GM19025 (cell line): ENCODE measurements around the gene PRAF2.

Experiments used
- ATAC-seq: cut with Tn5 transposase; IDR thresholded peaks from one replicate; pipeline ENCODE4 v1.9.1; 2021; ENCODE audit warnings: mild to moderate bottlenecking, low read depth, moderate library complexity; ENCODE audit not compliant: unreplicated experiment

PRAF2 gene, protein sequence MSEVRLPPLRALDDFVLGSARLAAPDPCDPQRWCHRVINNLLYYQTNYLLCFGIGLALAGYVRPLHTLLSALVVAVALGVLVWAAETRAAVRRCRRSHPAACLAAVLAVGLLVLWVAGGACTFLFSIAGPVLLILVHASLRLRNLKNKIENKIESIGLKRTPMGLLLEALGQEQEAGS

DNA sequence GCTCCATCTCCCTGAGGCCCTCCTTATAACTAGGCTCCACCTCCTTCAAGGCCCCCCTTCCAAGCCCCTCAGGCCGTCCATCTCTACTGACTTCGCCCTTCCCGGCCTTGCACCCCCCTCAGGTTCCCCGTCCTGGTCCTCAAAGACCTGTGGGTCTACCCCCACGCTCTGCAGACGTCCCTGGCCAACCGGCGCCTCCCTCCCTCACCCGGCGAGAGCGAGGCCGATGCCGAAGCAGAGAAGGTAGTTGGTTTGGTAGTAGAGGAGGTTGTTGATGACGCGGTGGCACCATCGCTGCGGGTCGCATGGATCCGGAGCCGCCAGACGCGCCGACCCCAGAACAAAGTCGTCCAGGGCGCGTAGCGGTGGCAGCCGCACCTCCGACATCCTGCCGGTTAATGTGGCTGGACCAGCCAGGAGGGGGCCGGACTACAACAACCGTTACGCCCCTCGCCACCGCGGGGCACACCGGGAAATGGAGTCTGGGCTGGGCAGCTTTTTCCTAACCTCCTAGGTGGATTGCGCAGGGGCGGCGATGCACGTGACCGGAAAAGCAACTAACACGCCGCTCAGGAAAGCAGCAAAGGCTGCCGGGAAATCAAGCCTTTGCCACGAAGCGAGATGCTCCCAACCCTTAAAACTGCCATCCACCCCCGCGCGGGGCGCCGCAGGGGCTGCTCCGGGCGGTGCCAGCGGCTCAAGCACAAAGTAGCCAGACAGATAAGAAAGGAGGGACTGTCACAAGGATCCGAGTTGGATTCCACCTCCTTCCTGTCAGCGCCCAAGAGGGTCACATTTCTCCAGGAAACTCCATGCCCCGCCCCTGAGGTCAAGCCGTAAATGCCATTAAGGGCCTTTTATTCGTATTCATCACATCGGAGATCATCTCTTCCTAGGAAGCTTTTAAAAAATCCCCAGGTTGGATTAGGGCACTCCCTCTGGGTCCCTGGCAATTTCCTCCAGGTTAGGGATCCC is at the start of gene PRAF2:
Gene PRAF2 (minus strand): TSS at position 402 of the 975 bp plus-strand sequence. CDS start 15 bp downstream, at position 387.
- peak; percentile 87 for ATAC-seq

DNA sequence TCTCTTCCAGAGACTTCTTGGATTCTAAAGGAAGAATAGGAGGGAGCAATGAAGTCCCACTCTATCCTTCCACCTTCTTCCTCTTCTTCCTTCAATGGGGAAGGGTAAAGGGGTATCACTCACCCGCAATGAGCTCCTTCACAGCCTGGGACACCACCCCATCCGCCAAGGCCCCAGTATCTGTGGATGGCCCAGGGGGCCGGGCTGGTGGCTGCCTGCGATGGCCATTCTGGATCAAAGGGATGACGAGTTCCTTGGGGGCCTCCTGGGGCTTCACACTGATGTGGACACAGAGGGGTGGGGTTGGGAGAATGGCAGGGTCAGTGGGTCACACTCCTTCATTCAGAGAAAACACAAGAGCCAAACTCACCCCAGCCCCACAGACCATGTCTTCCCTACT is 48.7 kb upstream of the PRAF2 start:
- no peak for ATAC-seq

DNA sequence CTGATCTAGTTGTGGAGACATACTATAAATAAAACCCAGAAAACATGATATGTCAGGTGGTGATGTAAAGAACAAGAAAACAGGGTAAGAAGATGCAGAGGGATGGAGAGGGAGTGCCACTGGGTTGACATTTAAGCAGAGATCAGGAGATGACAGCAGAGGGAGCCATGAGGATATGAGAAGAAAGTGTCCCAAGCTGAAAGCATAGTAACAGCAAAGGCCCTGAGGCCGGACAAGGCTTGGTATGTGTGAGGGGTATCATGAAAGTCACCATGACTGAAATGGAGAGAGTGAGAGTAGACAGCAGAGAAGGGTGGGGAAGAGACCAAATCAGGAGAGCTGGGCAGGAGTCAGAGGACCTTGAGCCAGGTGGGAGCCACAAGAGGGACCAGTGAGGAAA is 46.3 kb upstream of the PRAF2 start:
- ATAC-seq: no peak

DNA sequence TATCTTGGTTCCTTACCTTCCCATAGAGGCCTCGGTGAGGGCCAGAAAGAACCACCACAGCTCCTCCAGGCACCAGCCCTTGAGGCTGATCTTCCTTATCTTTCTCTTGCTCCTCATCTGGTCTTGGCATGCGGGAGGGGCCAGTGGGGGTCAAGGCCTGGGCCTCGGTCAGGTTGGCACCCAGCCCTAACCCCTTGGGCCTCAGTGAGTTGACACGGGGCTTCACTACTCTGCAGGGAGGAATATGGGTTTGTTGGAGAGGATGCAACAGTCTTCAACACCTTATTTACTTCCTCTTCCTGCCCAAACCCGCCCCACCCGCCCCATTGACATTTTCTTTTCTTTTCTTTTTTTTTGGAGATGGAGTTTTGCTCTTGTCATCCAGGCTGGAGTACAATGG is 43.8 kb upstream of the PRAF2 start:
- ATAC-seq: no peak

DNA sequence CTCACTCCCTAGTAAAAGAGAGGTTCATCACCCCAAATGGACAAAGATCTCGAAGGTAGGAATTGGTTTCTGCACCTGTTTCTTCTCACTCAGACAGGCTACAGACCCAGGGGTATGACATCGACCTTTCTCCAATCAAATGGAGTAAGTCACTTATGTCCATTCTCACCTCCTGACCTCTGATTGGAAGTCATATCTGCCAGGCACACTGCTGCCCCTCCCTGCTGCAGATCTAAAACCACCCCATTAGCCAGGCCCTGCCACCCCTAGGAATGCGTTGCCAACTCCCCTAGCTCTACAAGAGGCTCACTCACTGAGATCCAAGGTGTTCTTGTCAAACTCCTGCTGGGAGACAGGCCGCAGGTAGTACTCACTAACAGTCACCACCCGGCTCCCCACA is 42.9 kb upstream of the PRAF2 start:
- no peak for ATAC-seq

DNA sequence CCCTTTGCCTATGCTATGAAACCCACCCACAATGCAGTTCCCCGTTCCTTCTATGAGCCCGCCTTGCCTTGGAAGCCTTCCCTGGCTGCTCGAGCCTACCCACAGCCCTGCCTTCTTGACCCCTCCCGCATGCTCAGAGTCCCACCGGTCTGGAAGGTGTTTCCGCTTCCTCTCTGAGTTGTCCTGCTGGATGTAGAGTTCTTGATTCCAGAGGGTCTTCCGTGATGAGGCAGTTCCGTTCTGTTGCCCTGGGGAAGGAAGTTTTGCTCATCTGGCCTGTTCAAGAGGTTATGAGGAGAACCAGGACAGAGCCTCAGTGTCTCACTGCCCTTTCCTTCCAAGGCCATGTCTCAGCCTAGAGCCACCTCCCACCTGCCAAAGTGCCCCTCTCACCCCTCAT is 42.3 kb upstream of the PRAF2 start:
- no peak for ATAC-seq

DNA sequence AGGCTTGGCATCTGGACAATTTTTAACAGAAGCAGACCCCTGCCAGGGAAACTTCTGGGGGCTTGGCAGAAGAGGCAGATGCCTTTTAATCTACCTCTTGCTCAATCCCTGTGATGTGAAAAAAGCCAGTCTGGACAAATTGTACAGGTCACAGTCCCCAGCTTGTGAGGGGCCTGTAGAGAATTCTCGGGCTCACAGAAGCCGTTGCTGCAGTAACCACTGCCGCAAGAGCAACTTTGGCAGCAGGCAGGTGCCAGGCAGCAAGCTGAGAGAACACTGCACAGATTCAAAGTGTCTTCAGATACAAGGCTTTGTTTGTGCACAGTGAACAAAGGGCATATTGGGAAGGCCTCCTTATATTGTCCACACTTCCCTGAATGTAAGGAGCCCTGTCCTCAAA is 38.0 kb upstream of the PRAF2 start:
- no peak for ATAC-seq

DNA sequence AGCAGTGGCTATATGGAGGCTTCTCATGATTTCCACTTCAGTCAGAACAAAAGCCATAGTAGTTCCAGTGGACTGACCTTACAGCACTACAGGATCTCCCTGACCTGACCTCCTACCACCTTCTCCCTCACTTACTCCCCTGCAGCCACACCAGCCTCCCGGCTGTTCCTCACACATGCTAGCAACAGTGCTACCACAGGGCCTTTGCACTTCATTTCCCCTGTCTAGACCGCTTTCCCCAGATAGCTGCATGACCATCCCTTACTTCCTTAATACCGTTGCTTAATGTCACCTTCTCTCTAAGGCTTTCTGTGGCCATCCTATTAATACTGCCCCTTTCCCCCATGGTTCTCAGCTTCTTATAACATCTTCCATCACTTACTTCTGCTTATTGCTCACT is 36.6 kb upstream of the PRAF2 start:
- ATAC-seq: no peak

DNA sequence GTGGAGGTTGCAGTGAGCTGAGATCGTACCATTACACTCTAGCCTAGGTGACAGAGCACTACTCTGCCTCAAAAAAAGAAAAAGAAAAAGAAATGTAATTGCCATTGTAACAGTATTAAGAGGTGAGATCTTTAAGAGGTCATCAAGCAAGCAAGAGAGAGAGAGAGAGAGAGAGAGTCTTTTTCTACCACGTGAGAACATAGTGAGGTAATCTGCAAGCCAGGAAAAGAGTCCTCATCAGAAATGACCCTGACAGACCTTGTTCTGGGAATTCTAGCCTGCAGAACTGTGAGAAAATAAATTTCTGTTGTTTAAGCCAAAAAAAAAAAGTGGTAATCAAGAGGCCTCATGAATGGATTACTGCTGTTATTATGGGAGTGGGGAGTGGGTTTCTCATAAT is 34.8 kb upstream of the PRAF2 start:
- no peak for ATAC-seq

DNA sequence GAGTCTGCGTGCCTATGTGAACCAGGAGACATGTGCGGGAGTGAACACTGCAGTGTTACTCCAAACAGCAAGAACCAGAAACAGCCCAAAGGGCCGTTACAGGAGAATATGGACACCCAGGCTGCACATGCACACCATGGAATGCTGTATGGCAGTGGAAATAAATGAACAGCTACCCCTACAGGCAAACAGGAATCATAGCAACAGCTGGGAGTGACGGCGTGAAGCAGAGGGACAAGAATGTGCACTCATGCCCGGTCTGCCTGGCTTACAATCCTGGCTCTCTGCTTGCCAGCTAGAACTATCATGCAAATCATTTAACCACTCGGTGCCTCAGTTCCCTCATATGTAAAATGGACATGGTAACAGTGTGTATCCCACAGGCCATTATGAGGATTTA is 33.1 kb upstream of the PRAF2 start:
- ATAC-seq: no peak

DNA sequence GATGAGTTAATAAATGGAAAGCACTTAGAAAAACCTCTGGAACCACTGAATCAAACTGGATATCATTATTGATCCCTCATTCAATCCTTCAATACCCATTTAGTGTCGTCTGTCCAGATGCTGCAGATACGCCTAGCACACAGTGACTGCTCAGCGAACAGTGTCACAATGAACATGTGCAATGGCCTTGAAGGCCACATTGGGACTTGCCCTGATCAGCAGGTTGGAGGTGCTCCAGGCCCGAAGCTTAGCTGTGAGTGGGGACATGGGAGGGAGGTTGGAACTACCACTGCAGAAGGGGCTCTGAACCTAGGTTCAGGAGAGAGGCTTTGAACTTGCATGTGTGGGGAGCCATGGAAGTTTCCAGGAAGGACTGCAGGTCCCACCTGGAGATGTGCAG is 32.5 kb upstream of the PRAF2 start:
- no peak for ATAC-seq

DNA sequence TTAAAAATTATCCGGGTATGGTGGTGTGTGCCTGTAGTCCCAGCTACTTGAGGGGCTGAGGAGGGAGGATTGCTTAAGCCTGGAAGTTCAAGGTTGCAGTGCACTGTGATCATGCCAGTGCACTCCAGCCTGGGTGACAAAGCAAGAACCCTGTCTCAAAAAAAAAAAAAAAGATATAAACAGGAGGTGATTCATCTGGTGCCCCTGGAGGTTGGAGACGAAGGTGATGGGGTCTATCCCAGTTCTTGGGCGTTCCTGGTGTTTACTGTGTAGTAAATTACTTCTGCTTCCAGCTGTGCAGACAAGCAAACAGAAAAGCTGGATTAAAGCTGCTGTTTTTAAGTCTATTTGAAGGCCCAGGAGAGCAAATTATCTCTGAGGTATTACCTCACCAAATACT is 29.8 kb upstream of the PRAF2 start:
- ATAC-seq: no peak

DNA sequence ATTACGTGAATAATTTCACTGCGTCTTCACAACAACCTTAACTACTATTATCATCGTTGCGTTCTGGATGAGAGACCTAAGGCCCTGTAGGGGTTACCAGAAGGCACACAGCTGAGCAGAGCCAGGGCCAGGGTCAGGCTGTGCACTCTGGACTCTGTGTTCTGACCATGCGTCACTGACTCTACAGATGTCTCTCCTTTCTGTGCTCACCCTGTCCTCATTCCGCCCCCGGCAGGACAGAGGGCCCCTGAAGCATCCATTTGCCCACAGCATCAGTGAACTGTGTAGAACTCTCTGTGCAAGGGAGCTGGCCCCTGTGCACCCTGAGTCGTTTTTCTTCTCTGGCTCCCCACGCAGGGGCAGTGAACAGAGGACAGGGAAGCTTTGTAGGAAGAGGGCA is 28.4 kb upstream of the PRAF2 start:
- no peak for ATAC-seq

DNA sequence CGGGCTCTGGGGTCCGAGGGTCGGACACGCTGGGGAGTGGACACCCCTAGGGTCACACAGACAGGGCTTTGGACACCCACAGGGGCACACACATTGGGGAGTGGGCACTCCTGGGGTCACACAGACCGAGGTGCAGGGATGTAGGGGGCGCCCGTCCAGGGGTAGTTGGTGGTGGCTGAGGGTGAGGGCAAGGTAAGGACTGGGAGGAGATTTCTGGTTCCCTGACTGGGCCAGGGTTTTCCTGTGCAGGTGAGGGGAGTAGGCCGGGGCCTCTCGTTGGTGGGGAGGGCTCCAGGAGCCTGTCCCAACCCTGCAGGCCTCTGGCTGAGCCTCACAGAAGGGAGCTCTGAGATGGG is 27.8 kb upstream of the PRAF2 start:
- no peak for ATAC-seq

DNA sequence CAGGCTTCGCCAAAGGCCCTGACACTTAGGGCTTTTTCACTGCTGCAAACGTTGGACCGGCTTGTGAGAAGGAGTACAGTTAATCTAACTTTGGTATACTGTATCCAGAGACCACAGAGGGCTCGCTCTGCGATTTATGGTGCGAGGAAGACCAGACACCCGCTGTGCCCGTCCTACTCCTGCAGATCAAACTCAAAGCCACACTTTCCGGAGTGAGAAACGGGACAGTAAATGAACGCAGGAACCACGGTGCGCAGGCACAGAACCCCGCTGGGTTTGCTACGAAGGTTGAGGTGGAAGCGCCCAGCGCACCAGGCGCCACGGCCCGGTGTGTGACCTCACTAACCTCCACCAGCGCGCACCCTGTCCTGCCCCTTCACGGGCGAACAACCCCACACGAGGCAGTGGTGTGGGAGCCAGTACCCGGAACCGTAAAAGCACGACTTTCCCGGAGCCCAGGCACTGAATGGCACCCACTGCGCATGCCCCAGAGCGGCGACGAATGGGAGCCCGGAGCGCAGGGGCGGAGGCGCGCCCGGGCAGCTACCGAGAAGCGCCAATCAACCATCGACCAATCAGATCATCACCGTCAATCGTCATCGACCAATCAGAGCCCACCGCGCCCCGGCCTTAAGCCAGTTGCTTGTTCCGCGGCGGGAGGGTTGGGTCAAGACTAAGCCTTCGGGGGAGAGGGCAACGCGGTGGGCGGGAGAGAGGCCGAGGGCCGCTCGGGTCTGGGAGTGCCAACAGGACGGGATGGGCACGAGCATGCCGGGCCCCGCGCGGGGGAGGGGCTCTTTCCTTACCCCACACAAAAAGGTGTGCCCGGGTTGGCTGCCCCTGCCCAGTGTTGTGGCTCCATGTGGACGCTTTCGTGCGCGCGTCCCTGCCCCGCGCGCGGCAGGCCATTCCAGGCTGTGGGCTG is 27.2 kb upstream of the PRAF2 start:
- ATAC-seq: peak; percentile 93

DNA sequence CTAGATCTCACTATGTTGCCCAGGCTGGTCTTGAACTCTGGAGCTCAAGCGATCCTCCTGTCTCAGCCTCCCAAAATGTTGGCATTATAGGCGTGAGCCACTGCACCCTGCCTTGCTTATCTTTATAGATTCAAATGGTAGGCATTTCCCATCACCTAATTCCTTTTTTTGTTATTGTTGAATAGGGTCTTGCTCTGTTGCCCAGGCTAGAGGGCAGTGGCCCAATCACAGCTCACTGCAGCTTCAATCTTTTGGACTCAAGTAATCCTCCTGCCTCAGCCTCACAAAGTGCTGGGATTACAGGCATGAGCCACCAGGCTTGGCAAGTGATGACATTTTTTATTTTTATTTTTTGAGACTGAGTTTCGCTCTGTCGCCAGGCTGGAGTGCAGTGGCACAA is 22.6 kb upstream of the PRAF2 start:
- ATAC-seq: no peak

DNA sequence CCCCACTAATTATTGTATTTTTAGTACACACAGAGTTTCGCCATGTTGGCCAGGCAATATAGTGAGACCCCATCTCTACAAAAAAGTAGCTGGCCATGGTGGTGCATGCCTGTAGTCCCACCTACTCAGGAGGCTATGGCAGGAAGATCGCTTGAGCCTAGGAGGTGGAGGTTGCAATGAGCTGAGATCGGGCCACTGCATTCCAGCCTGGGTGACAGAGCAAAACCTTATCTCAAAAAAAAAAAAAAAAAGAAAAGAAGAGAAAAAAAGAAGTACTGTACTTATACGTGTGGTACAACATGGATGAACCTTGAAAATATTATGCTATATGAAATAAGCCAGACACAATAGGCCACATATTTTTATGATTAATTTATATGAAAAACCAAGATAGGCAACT is 15.8 kb upstream of the PRAF2 start:
- ATAC-seq: no peak

DNA sequence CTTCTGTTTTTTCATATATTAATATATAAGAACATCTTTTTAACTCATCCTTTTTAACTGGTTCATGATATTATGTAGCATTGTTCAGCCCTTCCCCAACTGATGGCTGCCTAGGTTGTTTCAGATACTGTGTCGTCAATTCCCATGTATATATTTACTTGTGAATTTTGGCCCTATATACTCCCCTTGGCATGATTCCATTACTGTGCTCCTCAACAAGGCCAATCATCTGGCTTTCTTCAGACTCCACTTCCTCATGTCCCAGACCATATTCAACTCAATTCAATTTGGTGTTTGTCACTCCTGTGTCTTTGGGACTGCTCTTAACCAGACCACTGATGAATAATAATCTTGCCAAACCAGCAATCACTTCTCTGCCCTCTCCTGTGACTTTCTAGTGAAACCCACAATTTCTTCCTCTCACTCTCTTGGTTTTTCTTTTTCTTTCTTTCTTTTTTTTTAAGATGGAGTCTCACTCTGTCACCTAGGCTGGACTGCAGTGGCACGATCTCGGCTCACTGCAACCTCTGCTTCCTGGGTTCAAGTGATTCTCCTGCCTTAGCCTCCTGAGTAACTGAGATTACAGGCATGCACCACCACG is 8.6 kb upstream of the PRAF2 start:
- ATAC-seq: no peak

DNA sequence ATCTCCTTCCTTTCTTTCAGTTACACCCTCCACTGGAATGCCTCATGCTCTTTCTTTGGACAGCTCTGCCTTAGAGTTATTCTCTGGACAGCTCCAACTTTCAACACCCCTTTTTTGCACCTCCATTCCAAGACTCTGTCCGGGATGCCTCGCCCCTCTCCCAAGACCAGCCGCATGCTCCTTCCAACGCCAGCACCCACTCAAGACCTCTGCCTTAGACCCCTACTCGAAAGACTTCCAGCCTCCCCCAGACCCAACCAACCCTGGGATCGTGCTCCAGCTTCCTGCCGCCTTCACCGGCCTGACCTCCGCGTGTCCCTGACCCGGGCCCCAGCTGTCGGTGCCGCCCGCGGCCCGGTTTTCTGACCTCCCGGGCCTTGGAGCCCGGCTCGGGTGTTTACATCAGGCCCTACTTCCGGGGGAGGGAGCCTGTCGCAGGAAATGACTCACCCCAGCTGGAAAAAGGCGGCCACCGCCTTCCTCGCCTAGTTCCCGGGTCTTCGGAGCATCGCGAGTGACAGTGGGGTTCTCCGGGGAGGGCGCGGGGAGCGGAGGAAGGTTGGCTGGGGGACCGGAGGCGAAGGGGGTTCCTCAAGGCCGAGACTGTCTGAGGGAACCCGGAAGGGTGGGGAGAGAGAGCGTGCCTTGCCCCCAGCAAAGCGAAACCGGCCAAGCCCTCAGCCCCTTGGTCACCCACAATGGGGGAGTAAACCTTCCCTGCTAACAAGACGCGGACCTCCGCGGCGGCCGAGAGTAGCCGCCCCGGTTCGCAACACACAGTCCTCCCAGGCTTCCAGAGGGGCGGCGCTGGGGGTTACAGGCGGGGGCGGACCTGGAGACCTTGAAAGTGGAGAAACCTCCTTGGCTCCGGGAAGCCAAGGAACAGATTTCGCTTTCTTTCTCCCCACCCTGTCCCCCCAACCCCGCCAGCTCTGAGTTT is 6.0 kb upstream of the PRAF2 start, which contains the start of gene WDR45:
Gene WDR45 (minus strand): TSS at position 399 of the 940 bp plus-strand sequence. CDS start 1,792 bp downstream, outside the sequence.
- peak; percentile 74 for ATAC-seq
